NCI-H2196 treated with DMSO at 0.1 percent for 48 hours (cell line): Measurements from ENCODE around the gene SLC44A1.

ENCODE experiments used
- DNase-seq: peaks from one replicate; lab custom pipeline; 2025; ENCODE audit not compliant: unreplicated experiment; lab: John Stamatoyannopoulos, UW

Gene SLC44A1

DNA sequence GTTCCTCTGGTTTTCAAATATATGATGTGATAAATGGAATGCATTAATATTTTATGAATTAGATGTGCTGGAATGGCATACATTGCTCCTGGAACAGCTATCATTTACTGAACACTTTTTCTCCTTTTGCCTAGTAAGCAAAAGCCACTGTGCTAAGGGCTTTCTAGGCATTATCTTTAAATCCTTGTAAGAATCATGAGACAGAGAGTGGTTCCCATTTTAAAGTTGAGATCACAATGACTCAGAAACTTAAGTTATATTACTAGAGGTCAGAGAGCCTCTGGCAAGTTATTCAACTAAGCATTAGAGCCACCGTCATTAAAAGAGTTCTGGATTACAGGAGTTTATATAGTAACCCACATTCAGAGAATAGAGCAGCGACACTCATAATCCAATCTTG, 176.7 kb downstream of the SLC44A1 start:
- DNase-seq = no peak

DNA sequence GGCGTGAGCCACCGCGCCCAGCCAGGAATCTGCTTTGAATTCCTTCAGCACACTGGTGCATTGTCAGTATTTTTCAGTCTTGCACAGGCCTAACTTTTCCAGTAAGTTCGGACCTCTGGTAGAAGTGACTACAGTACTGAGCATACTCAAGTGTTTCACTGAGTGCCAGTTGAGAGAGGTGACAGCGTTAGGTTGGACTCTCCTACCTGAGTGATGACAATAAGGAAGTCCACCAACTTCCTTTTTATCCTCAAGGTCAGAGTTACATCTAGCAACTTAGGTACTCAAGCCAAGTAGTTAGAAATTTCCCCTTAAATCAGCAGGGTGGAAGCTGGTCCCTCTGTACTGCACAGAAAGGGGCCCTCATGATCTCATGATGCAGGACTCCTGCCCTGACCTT, 177.4 kb downstream of the SLC44A1 start:
- DNase-seq = no peak

DNA sequence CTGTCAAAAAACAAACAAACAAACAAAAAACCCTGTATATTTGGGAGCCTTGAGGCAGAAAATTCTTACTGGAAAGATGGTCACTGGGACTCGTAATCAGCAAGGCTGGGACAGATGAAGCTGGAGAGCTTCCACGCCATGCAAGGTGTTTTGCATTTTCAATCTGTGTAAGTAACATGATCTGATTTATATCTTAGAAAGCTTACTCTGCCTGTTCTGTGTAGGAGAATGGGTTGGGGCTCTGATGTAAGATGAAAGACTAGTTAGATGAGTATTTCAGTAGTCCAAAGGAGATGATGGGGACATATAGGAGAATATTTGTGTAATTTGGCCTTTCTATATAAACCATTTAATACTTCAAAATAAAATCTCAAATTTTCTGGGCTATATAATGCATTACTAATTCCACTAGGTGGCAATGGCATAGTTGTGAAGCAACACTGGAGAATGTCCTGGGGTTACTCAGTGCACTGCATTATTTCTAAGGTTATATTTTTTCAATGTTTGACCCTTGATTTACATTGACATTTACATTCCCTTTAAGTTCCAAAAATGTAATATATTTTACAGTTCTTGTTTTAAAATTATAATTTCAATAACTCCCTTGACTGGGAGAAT, 181.5 kb downstream of the SLC44A1 start:
- no peak for DNase-seq

DNA sequence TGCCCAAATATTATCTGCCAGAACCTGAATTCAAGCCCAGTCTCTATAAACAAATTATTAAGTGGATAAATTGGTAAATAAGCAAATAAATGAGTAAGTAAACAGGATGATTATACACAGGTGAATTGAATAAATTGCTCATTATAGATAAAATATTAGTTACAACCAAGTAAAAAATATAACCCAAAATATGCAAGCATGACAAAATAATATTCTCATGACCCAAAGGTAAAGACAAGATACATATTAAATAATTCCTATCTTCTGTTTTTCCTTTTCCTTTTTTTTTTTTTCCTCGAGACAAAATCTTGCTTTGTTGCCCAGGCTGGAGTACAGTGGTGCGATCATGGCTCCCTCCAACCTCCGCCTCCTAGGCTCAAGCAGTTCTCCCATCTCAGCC, 182.2 kb downstream of the SLC44A1 start:
- DNase-seq = no peak

DNA sequence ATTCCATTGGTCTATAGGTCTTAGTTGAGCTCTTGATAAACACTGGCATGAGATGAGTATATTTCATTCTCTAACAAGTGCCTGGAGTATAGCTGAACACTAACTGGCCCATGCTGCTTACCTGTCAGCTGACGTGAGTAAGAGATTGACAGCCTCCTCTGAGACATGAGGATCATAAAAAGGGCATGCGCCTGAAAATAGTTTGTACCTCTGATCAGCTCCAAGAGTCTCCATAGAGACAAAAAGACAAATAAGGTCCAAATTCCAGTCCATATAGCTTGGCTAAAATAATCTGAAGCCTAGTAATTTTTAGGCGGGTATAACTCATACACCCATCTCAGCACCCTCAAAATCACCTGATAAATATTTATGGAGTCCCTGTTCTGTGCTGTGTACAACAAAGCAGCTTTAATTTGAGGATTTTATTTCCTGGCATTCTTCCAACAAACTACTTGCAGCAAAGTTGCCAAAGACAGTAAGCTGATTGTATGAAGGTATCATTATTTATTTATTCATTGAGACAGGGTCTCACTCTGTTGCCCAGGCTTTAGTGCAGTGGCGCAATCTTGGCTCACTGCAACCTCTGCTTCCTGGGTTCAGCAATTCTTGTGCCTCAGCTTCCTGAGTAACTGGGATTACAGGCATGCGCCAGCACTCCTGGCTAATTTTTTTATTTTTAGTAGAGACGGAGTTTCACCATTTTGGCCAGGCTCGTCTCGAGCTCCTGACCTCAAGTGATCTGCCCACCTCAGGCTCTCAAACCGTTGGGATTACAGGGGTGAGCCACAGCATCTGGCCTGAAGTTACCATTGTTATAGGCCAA, 187.2 kb downstream of the SLC44A1 start:
- no peak for DNase-seq

DNA sequence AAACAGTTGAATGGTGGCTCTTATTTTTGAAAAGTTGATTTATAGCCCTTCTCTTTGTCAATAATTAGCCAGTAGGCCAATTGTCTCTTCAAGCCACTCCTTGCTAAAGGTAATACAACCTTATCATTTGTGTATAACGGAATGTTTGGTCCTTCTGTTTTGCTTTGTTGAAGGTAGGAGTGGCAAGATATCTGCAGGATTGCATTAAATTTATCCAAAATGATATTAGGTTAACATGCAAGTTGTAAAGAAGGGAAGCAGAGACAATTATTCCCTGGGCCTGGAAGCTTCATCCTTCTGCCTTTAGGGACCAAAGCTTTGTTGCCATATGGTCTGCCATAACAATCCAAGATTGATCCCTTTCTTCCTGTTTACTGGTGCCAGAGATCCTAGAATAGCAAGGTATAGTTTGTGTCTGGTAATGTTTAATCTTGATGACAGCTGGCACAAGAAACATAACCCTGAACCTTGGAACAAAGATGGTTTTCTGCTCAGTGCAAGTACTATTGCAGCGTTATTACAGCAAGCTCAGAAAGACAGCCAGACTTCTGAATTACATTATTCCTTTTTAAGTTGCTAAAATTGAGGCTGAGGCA, 187.9 kb downstream of the SLC44A1 start:
- DNase-seq = no peak

DNA sequence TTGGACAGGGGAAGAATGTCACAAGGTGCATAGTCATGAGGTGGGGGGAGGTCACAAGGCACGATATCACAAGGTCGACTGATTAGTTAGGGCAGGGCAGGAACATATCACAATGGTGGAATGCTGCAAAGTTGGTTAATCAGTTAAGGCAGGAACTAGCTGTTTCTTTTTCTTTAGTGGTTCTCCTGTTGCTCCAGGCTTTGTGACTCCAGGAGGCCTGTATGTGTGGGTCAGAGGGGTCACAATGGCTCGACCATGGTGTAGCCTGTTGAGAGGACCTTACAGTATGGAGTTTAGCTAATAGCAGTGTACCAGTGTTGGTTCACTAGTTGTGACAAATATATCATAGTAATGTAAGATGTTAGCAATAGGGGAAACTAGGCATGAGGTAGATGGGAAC, 191.0 kb downstream of the SLC44A1 start:
- DNase-seq = no peak

DNA sequence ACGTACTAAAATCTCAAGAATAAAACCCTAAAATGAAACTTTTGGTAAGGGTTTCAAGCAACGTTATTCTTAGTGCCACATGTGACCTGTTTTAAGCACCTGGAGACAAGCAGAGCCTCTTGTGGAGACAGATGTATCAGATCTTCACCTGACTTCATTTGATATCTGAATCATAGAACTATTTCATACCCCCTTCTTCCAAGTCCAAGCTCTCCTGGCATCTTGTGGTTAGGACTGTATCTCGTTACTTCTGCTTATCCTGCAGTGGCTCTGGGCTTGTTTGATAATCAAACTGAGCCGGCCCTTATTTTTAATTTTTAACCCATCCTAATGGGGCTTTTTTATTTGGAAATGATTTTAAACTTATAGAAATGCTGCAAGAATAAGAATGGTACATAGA, 192.3 kb downstream of the SLC44A1 start:
- DNase-seq = no peak

DNA sequence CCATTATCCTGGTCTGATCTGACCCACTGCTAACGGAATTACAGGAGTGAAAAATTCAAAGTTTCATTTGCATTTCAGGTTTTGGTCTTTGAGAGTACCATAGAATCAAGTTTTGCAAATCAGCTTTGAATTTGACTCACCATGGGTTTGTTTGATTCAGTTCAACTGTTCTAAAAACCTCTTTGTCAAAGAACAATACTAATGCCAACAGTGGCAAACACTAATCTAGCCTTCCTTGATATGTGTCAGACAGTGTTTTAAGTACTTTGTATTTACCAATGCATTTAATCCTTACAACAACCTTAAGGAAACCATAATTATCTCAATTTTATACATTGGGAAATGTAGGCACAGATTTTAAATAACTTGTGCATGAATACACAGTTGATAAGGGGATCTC, 193.3 kb downstream of the SLC44A1 start:
- DNase-seq = no peak

DNA sequence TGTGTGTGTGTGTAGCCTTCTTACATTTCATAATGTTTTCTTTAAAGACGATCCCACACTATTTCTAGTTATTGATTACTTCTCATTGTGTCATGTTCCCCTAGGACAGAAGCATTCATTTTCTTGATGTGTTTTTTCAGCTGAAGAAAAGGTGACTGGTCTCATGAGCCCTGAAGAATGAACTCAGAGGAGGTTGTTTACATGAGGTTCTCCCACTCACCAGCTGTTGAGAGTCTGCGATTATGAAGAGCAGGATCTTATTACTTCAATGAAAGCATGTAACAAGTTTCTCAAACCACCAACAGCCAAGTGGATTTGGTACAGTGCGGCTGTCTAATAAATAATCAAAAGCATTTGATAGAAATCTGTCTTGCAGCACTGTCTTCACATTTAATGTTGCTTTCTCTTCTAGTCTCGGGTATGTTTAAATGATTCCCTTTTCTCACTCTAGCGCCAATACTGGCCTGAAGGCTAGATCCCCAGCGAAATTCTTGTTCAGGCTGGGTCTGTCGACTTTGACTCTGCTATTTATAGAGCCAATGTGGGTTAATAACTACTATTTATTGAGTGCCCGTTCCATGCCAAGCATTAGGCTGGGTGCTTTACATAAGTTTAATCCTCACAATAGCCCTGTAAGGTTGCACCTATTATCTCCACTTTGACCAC, 193.8 kb downstream of the SLC44A1 start:
- DNase-seq = no peak

DNA sequence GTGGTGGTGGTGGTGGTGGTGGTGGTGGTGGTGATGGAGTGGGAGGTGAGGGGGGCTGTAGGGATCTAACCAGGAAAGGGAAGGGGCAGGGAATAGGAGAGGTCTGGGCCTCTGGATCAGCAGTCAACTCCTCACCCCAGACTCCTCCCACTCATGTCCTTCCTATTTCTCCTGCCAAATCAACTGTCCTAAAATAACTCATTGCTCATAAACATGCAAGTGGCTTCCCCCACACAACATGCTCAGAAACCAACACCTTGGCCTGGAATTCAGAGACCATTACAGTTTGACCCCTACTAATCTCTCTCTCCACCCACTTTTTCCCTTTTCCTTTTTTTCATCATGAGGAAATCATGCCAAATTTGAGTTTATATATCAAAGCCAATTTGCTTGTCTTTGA, 195.0 kb downstream of the SLC44A1 start:
- no peak for DNase-seq

DNA sequence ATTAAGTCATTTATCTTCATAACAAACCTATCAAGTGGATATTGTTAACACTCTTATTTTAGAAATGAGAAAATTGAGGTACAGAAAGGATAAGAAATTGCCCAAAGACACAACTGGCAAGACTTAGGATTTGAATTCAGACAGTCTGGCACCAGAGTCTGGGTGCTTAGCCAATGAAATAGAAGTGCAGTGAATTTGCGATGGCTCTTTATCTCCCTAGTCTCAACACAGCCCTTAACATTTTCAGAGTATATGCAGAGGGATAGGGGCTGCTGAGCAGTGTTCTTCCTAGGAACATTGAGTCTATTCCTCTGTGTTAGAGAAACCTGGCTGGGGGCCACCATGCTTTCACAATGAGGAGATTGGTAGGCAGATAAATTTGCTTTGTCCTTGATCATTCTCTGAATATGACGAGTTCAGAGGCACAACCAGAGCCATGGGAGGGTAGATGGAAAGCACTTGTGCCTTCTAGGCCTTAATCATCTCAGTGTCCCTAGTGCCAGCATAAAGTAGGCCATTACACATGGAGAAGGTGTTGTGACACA, 197.2 kb downstream of the SLC44A1 start:
- no peak for DNase-seq

DNA sequence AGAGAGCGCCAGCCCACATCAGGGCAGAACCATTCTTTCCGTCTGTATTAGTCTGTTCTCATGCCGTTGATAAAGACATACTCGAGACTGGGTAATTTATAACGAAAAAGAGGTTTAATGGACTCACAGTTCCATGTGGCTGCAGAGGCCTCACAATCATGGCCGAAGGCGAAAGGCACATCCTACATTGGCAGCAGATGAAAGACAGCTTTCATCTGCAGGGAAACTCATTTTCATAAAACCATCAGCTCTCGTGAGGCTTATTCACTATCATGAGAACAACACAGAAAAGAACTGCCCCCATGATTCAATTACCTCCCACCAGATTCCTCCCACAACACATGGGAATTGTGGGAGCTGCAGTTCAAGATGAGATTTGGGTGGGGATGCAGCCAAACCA, 198.7 kb downstream of the SLC44A1 start:
- DNase-seq = no peak

DNA sequence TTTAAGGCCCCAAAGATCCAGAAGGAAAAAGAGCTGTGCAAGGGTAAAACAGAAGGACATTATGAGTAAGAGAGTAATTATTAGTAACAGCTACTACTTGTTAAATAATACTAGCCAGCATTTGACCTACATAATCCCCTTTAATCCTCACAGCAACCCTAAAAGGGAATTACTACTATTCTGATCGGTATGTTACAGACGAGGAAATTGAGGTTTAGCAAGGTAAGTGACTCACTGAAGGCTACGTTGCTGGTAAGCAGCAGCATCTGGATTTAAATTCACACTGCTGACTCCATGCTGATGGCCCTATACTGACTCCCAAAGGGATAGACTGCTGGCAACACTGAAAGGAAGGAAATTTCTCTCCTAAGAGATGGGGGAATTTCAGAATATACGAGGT, 199.7 kb downstream of the SLC44A1 start:
- no peak for DNase-seq

DNA sequence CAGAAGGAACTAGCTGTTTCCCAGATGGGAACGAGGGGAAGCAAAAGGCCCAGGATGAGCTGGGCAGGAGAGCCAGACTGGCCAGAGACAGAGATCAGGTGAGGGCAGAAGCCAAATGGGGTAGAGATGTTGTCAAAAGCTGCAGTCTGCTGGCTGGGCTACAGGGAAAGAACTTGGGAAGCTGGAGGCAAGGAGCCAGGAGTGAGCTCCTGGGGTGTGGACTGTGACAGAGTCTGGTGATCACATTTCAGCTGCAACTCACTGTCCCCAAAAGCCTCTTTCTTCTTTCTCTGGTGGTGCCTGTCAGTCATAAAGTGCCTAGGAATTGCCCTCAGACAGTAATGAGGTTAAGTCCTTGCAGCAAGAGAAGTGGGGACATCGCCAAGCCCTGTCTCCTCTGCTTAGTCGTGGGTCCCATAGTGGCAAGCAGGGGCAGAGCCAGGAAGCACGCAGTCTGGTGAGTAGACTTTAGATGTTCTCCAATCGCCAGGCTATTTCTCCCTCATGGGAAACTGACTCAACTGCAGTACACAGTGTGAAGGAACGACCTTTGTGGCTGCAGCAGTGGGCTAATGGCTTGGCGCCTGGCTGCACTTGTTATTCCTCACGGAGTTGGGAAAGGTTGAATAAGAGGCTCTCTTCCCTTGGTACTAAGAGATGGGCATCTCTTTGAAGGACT, 200.9 kb downstream of the SLC44A1 start:
- DNase-seq = no peak

DNA sequence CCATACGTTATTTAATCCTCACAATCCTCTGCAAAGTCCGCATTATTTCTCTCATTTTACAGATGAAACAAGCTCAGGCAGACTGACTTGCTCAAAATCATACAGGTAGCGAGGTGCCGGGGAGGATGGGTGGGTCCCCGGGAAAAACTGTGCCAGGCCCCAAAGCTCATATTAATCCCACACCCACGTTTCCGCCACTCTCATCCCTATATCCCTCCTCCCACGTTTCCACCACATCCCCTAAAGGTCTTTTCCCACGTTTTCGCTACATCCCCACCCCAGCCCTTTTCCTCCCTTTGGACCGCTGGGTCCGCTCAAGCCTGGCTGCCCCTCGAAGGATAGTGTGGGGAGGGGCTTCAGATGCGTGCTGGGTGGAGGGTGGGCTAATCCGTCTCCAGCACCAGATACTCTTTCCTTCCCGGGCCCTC, 202.9 kb downstream of the SLC44A1 start:
- DNase-seq = no peak

DNA sequence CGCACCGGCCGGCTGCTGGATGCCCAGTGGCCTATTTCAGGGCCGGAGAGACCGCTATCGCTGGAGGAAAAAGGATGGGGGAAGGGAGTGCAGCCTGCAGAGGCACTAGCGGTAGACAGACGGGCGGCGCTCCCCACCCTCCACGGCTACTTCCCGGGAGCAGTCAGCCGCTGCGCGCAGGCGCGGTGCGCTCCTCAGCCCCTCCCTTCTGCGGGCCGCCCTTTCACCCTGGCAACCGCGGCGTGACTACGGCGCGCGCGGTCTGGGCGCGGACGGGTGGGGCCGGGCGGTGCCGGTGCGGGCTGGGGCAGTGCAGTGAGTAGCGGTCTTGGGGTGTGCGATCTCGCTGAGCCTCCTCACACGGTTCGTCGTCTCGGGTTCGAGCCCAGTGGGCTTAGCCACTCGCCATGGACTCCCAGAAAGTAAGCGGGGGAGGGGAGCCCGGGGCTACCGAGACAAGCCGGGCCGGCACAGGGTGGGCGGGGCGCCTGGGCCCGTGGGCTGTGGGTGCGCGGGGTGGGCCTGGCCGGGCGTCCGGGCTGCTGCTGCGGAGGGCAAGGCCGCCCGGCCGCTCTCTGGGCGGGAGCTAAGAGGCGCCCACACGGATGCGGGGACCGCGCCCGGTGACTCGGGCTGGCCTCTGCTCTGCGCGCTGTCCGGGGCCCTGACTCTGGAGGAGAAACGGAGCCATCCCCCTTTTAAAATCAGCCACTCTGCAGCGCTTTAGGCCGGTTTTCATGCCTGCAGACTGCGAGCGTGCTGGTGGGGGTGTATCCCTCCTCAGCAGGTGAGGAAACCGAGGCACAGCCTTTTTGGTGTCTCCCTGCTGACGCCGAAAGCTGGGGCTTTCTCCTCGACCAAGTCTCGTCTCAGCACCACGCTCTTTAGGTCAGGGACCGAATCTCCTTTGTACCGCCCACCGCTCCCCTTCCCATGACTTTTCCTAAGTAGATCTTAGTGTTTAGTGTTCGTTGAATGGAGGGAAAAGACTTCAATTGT, 203.7 kb downstream of the SLC44A1 start, which contains the start of gene FSD1L:
Gene FSD1L, plus strand, starts transcription at position 221 of the 999 bp plus-strand sequence. Its CDS starts 187 bp downstream, at position 408.
- DNase-seq = peak; percentile 91

DNA sequence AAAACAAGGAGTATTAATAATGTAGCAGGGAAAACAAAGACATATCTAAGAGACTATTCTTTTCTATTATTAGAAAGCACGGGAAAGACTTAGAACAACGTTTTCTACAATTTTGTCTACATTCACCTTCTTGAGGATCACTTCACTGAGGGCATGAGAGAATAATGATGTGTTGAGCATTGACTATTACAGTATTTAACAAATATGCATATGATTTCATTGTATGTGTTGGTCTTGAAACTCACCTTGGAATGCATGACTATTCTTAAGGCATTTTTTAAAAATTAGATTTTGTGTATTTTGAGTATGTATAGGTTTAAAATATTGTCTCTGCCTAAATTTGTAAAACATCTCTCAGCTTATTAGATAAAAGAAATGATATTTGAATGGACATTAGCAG, 204.6 kb downstream of the SLC44A1 start:
- DNase-seq = no peak

DNA sequence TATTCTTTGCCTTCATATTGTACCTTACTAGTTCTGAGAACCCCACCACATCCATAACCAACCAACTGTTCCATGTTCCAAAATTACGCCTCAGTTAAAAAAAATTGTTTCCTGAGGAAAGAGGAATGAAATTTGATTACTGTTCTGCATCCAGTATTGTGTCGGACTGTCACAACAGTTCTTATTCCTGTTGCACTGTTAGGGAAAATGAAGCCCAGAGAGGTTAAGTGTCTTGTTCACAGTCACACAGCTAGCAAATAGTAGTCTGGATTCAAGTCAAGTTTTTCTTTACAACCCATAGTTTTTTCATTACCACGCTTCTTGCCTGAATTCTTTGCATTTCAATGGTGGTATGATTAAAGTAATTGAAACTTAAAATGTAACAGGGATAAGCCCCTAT, 207.7 kb downstream of the SLC44A1 start:
- no peak for DNase-seq
